HG02798 (cell line): ENCODE results near the gene FIBP.
"Not testable (repeated sequence)": the region's sequence is repeated elsewhere in the genome, so short reads cannot be mapped to it uniquely, and the experiment has no call there.

Source experiments
- ATAC-seq: cut with Tn5 transposase; IDR thresholded peaks from one replicate; pipeline ENCODE4 v1.9.1; 2021; ENCODE audit warnings: mild to moderate bottlenecking; ENCODE audit not compliant: unreplicated experiment, poor library complexity

Gene FIBP

DNA sequence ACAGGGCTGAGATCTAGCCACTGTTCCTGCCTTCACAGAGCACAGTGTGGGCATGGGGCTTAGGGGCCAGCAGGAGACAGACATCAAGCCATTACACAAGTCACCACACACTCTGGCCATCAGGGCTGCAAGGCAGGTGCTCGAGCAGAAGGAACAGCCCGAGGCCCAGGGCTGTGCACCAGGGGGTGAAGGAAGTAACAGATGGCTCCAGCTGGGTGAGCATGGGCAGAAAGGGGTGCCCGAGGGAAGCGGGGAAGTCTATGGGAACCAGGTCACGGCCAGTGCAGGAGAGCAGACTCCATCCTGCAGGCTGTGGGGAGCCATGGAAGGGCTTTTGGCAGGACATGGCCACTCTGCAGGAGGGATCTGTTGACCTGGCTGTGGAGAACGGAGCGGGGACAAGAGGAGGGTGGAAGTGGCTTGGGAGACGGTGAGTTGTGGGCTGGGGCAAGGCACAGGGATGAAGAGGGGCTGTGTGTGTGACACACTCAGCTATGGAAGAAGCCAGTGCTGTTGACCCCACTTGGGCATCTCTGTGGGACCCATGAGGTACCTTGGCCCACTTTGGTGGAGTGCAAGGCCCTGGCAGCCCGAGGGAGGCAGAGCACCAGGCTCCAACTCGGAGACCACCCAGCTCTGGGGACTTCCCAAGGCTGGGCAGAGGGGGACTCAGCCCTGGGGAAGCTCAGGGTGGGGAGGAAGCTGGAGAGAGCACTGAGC lies 27.0 kb upstream of the FIBP start:
- no peak for ATAC-seq

- ATAC-seq: no peak
Observed at GRCh38 chr11:65912845-65913244, 24.6 kb upstream of the FIBP start.

DNA sequence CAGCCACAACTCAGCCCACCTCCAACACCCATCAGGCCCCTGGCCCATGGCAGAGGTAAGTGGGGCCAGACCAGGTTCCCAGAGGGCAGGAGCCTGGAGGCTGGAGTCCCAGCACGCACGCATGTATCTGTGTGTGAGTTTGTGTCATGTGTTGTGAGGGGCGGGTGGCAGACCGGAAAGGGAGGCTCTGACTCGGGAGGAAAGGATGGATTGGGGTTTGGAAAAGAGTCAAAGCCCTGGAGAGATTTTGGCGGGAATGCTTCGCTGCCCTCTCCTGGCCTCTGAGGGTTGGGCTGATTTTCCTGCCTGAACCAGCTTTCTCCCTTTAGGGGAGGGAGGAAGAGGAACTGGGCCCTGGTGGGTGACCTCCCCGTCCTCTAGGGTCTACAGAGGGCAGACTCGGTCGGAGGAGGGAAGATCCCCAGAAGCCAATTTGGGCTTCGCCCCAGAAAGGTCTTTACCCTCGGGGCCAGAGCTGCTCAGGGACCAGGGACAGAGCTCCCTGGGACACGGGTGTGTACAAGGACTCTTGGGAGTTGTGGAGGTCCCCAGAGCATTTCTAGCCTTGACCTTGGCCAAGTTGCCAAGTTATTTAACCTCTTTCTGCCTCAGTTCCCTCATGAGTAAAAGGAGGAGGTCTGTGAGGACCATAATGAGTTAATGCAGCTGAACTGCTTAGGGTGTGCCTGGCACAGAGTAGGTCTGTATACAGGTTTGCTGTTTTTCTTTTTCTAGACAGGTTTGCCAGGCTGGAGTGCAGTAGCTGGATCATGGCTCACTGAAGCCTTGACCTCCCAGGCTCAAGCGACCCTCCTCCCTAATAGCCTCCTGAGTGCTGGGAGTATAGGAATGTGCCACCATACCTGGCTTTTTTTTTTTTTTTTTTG lies 23.7 kb upstream of the FIBP start:
- no peak for ATAC-seq

GRCh38 chr11:65907878-65908277 lies 19.6 kb upstream of the FIBP start:
- no peak for ATAC-seq

GRCh38 chr11:65906602-65907001 lies 18.3 kb upstream of the FIBP start:
- ATAC-seq: no peak

- no peak for ATAC-seq
Observed at GRCh38 chr11:65903715-65904114, 15.4 kb upstream of the FIBP start.

GRCh38 chr11:65903068-65903481 lies 14.8 kb upstream of the FIBP start:
- ATAC-seq: no peak

GRCh38 chr11:65900899-65901180 lies 12.6 kb upstream of the FIBP start:
- no peak for ATAC-seq

GRCh38 chr11:65900125-65900898 lies 12.0 kb upstream of the FIBP start, which contains the start of gene FOSL1:
FOSL1 (minus strand) TSS chr11:65900388; CDS start chr11:65900339, 49 bp downstream.
- peak; percentile 86 for ATAC-seq

DNA sequence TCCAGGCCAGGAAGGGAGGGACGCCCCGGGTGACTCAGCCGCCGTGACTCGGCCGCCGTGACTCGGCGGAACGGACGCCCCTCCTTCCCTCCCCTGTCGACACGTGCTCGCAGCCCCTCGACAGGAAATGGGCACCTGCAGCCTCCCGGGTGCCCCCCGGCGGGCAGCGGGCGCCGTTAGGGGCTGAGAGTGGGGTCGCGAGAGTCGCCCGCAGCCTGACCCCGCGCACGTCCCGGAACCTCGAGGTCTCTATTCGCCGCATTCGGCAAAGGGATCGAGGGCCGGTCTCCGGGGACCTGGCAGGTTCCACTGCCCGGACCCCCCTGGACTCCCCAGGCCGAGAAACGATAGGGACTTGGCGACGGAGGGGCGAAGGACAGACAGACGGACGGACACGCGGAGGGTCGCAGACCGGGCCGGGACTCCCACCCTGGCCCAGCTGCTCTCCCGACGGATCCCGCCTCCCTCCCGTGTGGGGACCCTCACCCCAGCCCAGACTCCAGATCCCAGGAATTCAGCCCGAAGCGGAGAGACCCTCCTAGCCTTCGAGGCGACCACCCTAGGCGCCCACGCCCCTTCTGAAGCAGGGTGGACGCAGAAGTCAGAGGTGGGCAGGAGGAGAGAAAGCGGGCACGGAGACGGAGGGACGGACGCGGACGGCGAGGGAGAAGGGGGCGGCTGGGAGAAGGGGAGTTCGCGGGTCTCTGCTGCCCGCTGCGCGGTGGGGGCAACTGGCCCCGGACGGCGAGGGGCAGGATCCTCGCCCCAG lies 11.3 kb upstream of the FIBP start:
- peak; percentile 20 for ATAC-seq

DNA sequence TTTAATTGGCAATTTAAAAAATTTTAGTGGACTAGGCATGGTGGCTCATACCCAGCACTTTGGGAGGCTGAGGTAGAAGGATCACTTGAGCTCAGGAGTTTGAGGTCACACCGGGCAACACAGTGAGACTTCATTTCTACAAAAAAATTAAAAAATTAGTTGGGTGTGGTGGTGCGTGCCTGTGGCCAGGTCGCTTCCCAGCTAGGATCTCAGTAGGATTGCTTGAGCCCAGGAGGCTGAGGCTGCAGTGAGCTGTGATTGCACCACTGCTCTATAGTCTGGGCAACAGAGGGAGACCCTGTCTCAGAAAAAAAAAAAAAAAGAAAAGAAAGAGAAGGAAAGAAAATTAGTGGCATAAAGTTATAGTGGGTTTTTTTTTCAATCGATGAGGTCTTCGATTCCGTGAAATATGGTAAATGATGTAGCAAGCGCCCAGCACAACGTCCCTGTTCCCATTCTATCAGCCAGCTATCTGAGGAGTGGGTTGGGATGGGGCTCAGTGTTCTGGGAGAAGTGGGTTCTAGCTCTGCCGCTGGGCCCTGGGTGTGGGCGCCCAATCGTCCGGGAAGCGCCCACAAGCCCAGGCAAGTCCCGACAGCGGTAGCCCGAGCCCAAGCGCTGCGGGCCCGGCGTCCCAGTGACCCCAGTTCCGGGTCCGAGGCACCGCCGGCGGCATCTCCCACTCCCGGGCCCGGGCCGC lies 10.5 kb upstream of the FIBP start:
- no peak for ATAC-seq

- ATAC-seq: no peak
Observed at GRCh38 chr11:65897020-65897471, 8.8 kb upstream of the FIBP start.

DNA sequence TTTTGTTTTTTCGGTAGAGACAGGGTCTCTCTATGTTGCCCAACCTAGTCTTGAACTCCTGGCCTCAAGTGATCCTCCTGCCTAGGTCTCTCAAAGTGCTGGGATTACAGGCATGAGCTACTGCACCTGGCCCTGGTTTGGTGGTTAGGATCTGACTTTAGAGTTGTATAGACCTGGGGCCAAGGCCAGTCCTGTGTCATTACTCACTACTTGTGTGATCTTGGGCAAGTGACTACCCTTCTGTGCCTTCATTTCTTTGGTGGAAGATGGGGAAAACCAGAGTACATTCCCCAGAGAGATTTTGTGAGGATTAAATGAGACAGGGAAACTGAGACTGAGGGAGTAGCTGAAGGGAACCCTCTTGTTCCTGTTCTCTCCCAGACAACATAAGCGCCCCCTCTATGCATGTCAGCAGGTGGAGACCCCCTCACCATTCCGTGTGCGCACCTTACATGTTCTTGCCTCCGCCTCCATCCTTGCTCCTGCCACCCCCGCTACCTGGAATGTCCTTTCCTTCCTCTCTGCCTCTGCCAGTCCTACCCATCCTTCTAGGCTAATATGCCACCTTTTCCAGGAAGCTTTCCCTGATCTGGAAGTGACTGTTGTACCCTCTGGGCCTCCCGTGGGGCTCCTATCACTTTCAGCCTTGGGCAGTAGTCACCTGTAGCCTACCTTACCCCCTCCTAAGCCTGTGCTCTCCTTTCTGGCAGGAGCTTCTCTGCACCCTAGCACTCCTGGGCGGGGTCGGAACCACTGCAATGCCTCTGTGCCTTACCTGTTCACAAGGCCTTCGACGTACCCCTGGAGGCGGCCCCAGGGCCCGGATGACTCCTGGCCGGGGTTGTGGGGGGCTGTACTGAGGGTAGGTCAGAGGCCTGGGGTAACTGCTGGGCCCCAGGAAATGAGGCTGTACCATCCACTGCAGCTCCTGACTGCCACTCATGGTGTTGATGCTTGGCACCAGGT lies 8.0 kb upstream of the FIBP start:
- ATAC-seq: no peak

DNA sequence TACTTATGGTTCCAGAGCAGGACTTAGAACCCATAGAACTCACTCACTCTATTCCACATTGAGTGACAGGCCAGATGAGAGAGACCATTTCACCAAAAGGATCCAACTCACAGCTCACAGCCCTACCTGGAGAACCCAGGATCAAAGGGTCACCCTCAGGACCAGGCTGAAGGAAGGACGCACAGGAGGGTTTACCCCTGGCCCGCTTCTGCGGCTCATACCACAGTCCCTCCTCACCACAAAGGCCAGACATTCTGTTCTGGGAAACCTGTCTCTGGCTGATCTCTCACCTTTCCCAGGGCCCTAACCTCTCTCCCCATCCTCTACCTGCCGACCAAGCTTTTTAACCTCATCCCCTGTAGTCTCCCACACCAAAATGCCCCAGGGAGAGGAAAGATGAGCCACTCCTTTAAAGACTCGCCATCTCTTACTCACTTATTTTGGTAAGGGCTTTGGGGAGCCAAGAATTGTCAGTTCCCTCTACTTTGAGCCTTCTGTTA lies 7.3 kb upstream of the FIBP start:
- no peak for ATAC-seq

- no peak for ATAC-seq
Observed at GRCh38 chr11:65894034-65894591, 5.8 kb upstream of the FIBP start.

DNA sequence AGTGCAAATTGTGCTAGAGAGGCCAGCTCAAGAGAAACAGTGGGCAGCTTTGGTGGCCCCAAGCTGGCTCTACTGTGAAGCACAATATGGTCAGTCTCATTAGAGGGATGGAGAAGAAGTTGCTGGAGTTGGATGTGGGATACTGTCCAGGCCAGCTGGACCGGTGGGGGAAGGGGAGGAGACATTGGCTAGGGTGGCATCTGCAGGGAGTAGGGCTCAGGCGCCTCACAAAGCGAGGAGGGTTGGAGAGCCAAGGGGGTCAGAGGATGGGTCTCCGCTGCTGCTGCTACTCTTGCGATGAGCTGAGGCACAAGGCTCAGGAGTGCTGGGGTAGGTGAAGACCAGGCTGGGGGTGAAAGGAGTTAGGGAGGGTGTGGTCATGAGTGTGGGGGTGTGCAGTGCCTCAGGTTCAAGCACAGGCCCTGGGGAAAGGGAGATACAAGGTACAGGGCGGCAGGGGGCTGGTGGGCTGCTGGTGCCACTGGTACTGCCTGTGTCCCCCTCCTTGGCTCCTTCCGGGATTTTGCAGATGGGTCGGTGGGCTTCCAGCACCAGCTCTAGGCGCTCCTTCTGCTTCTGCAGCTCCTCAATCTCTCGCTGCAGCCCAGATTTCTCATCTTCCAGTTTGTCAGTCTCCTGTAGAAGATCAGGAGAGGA lies 4.5 kb upstream of the FIBP start:
- ATAC-seq: no peak

DNA sequence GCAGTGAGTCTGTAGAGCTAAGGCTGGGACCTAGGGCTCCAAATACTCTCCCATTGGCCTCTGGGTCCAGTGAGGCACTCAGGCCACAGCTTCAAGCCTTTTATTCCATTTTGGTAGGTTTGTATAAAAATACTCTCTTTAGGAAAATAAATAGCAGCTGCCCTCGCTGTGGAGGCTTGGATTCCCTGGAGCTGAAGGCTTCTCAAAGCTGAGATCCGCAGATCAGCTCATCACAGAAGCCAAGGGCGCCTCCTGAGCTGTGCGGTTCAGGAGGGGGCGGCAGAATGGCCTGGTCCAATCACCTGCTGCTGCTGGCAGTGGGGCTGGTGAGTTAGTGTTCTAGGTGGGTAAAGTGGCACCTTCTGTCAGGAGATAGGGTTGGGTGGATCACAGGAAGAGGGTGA lies 3.9 kb upstream of the FIBP start:
- ATAC-seq: not testable (repeated sequence)
